Measurements from ENCODE around the gene LLGL1. TPM values are rescaled to one million over a fixed set of nuclear protein-coding genes. Genes with fewer than 3 reads are reported as not detected.

The LLGL1 gene
- total and polyA plus RNA-seq, 10 donors: 2.9 to 23.4 (median 14.5) TPM

GRCh38 chr17:18245038-18245776, 19.8 kb downstream of the LLGL1 start:
- Histone ChIP-seq H3K4me3 (no peak overlapping the region), H3K36me3 (peaks cover 4 to 100% (median 82%) of the 10 kb centered on the region in 6 donors), H3K27ac (peak overlapping the region in 1 of 8 donors; percentile 77), H3K9me3 (no peaks in the 10 kb centered on the region), H3K27me3 (replicated peaks in 1 of 7) (no peaks in the 10 kb centered on the region), H3K4me1 (peaks cover 5 to 35% (median 23%) of the 10 kb centered on the region in 6 donors)
- 77 to 97% (median 93%) methylated on average over 11 to 21 of the region's 21 CpGs for WGBS, 5 donors
- no peak for DNase-seq
- TF ChIP-seq POLR2AphosphoS5 (IDR thresholded peaks at IDR 0.05) (peak; percentile 6 to 70 (median 17)), CTCF (IDR thresholded peaks at IDR 0.05 in 8 of 11, conservative IDR thresholded peaks at IDR 0.05 in 3 of 11) (no peak), POLR2A (IDR thresholded peaks at IDR 0.05) (no peak)
- intact Hi-C loops (cut with DNase I; ENCODE audit: low total_unique reads): no loop called here

GRCh38 chr17:18246109-18246725, 20.8 kb downstream of the LLGL1 start:
- no peak for DNase-seq
- H3K4me1 ChIP-seq: peaks cover 5 to 35% (median 23%) of the 10 kb centered on the region in 6 donors
- peaks cover 4 to 100% (median 87%) of the 10 kb centered on the region in 6 donors for H3K36me3 ChIP-seq
- H3K4me3 ChIP-seq: peak overlapping the region in 2 of 8 donors; percentile 3 to 46
- no peaks in the 10 kb centered on the region for H3K9me3 ChIP-seq
- 77 to 91% (median 81%) methylated on average over 9 to 24 of the region's 24 CpGs for WGBS, 5 donors
- intact Hi-C loops (cut with DNase I; ENCODE audit: low total_unique reads): no loop called here
- peak in 1 of 3 donors; percentile 71 for TF ChIP-seq POLR2AphosphoS5 (IDR thresholded peaks at IDR 0.05)
- no peak for TF ChIP-seq POLR2A (IDR thresholded peaks at IDR 0.05)
- TF ChIP-seq CTCF (IDR thresholded peaks at IDR 0.05 in 8 of 11, conservative IDR thresholded peaks at IDR 0.05 in 3 of 11): no peak
- H3K27ac ChIP-seq: peak overlapping the region in 5 of 8 donors; percentile 49 to 77 (median 71)
- no peaks in the 10 kb centered on the region for H3K27me3 ChIP-seq (replicated peaks in 1 of 7)

GRCh38 chr17:18246880-18247612, 21.6 kb downstream of the LLGL1 start:
- Histone ChIP-seq H3K27ac (peak overlapping the region in 6 of 8 donors; percentile 2 to 77 (median 67)), H3K27me3 (replicated peaks in 1 of 7) (no peaks in the 10 kb centered on the region), H3K4me3 (peak overlapping the region in 3 of 8 donors; percentile 3 to 46 (median 17)), H3K4me1 (peaks cover 5 to 35% (median 23%) of the 10 kb centered on the region in 6 donors), H3K36me3 (peaks cover 10 to 100% (median 89%) of the 10 kb centered on the region in 6 donors), H3K9me3 (no peaks in the 10 kb centered on the region)
- WGBS, 5 donors: 66 to 77% (median 73%) methylated on average over 45 to 46 of the region's 46 CpGs
- TF ChIP-seq POLR2AphosphoS5 (IDR thresholded peaks at IDR 0.05): peak; percentile 23 to 56 (median 42)
- TF ChIP-seq CTCF (IDR thresholded peaks at IDR 0.05 in 8 of 11, conservative IDR thresholded peaks at IDR 0.05 in 3 of 11): no peak
- no peak for TF ChIP-seq POLR2A (IDR thresholded peaks at IDR 0.05)
- intact Hi-C loops (cut with DNase I; ENCODE audit: low total_unique reads): no loop called here
- DNase-seq: peak; percentile 87
